Mucosa of stomach (tissue), 1 donor: ENCODE results near the gene SOX4.

Source experiments
- H3K27me3 ChIP-seq: one replicate; pipeline ENCODE4 v1.7.0; 2013; ENCODE audit warnings: mild to moderate bottlenecking, low read length; ENCODE audit not compliant: control insufficient read depth, insufficient read depth
- H3K36me3 ChIP-seq: one replicate; pipeline ENCODE4 v1.7.0; 2013; ENCODE audit warnings: low read length; ENCODE audit not compliant: control insufficient read depth, insufficient read depth
- H3K4me1 ChIP-seq: one replicate; pipeline ENCODE4 v1.7.0; 2013; ENCODE audit warnings: mild to moderate bottlenecking, low read length; ENCODE audit not compliant: control insufficient read depth, insufficient read depth
- H3K4me3 ChIP-seq: one replicate; pipeline ENCODE4 v1.7.0; 2013; ENCODE audit warnings: low read length
- H3K9ac ChIP-seq: one replicate; pipeline ENCODE4 v1.7.0; 2013; ENCODE audit warnings: mild to moderate bottlenecking, low read length, moderate library complexity
- H3K9me3 ChIP-seq: one replicate; pipeline ENCODE4 v1.7.0; 2013; ENCODE audit warnings: mild to moderate bottlenecking, low read length, moderate library complexity; ENCODE audit not compliant: control insufficient read depth
- donor health status: Pancreatic carcinoma.

Gene SOX4

DNA sequence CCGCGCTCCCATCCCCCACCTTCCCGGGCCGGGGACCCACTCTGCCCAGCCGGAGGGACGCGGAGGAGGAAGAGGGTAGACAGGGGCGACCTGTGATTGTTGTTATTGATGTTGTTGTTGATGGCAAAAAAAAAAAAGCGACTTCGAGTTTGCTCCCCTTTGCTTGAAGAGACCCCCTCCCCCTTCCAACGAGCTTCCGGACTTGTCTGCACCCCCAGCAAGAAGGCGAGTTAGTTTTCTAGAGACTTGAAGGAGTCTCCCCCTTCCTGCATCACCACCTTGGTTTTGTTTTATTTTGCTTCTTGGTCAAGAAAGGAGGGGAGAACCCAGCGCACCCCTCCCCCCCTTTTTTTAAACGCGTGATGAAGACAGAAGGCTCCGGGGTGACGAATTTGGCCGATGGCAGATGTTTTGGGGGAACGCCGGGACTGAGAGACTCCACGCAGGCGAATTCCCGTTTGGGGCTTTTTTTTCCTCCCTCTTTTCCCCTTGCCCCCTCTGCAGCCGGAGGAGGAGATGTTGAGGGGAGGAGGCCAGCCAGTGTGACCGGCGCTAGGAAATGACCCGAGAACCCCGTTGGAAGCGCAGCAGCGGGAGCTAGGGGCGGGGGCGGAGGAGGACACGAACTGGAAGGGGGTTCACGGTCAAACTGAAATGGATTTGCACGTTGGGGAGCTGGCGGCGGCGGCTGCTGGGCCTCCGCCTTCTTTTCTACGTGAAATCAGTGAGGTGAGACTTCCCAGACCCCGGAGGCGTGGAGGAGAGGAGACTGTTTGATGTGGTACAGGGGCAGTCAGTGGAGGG is 2.8 kb downstream of the SOX4 start:
- H3K4me1 ChIP-seq, result peaks cover 14% of the 10 kb centered on the region
- H3K27me3 ChIP-seq, result no peaks in the 10 kb centered on the region
- H3K36me3 ChIP-seq, result no peaks in the 10 kb centered on the region
- H3K9ac ChIP-seq, result peak overlapping the region; percentile 91
- no peaks in the 10 kb centered on the region for H3K9me3 ChIP-seq
- H3K4me3 ChIP-seq, result peak overlapping the region; percentile 86

DNA sequence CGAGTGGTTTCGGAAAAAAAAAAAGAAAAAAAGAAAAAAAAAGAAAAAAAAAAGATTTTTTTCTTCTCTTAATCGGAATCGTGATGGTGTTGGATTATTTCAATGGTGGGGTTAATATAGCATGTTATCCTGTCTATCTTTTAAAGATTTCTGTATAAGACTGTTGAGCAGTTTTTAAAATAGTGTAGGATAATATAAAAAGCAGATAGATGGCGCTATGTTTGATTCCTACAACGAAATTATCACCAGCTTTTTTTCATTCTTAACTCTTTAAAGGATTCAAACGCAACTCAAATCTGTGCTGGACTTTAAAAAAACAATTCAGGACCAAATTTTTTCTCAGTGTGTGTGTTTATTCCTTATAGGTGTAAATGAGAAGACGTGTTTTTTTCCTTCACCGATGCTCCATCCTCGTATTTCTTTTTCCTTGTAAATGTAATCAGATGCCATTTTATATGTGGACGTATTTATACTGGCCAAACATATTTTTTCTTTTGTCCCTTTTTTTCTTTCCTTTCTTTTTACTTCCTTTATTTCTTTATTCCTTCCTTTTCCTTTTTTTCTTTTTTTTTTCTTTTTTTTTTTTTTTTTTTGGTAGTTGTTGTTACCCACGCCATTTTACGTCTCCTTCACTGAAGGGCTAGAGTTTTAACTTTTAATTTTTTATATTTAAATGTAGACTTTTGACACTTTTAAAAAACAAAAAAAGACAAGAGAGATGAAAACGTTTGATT is 3.6 kb downstream of the SOX4 start:
- Histone ChIP-seq H3K27me3 (no peaks in the 10 kb centered on the region), H3K9ac (peak overlapping the region; percentile 91)

DNA sequence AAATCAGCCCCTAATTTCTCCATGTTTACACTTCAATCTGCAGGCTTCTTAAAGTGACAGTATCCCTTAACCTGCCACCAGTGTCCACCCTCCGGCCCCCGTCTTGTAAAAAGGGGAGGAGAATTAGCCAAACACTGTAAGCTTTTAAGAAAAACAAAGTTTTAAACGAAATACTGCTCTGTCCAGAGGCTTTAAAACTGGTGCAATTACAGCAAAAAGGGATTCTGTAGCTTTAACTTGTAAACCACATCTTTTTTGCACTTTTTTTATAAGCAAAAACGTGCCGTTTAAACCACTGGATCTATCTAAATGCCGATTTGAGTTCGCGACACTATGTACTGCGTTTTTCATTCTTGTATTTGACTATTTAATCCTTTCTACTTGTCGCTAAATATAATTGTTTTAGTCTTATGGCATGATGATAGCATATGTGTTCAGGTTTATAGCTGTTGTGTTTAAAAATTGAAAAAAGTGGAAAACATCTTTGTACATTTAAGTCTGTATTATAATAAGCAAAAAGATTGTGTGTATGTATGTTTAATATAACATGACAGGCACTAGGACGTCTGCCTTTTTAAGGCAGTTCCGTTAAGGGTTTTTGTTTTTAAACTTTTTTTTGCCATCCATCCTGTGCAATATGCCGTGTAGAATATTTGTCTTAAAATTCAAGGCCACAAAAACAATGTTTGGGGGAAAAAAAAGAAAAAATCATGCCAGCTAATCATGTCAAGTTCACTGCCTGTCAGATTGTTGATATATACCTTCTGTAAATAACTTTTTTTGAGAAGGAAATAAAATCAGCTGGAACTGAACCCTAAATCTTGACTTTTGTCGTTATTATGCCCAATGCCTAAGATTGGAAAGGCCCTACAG is 4.5 kb downstream of the SOX4 start:
- Histone ChIP-seq H3K36me3 (no peaks in the 10 kb centered on the region), H3K27me3 (no peaks in the 10 kb centered on the region), H3K9me3 (no peaks in the 10 kb centered on the region), H3K4me1 (peaks cover 14% of the 10 kb centered on the region), H3K9ac (peak overlapping the region; percentile 60), H3K4me3 (peak overlapping the region; percentile 37)

More for the DNA sequence above, 3.6 kb downstream of the SOX4 start:
- Histone ChIP-seq H3K9me3 (no peaks in the 10 kb centered on the region), H3K4me1 (peaks cover 14% of the 10 kb centered on the region), H3K36me3 (no peaks in the 10 kb centered on the region), H3K4me3 (peak overlapping the region; percentile 86)

DNA sequence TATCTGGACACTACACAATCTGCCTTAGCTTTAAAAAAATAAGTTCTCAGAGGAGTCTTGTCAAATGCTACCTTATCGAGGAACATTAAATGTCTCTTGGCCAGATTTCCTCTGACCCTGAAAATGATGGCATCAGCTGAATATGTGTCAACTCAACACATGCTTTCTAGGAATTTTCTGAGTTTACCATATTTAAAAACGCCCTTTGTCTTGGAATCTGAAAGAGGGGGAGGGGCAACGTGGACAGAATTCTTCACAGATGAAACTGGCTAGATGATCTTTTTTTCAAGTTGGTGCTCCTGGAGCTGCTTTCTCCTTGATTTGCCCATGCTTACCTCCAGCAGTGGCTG is 5.1 kb downstream of the SOX4 start:
- no peaks in the 10 kb centered on the region for H3K27me3 ChIP-seq
- no peaks in the 10 kb centered on the region for H3K36me3 ChIP-seq
- no peak overlapping the region for H3K4me3 ChIP-seq
- no peak overlapping the region for H3K9ac ChIP-seq
- peaks cover 14% of the 10 kb centered on the region for H3K4me1 ChIP-seq
- H3K9me3 ChIP-seq, result no peaks in the 10 kb centered on the region

DNA sequence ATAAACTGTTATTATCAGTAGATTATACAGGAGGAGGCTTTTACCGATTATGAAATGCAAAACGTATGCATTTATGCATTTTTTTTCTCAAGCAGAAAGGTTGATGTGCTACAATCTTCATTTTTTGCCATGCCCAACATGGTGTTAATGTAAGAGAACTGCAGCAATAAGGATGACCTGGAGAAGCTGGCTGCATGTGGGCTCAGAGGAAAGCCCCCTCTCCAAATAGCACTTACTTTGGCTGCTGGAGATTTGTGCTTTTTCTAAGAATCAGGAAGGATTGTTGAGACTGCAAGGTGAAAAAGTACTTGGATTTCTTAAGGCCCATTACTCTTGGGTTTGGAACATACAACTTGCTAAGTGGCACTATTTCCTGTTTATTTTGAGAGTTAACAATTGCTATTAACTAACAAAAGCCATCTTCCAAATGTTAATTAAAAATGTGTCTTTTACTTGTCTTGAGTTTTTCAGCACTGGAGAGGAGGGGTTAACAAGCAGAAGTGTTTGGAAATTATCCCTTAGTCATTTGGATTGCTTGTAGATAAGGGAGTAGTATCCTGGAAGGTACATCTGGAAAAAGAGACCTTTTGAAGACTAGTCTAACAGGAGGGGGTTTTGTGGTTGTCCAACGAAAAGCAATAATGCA is 5.6 kb downstream of the SOX4 start:
- no peak overlapping the region for H3K4me3 ChIP-seq
- no peaks in the 10 kb centered on the region for H3K27me3 ChIP-seq
- no peaks in the 10 kb centered on the region for H3K36me3 ChIP-seq
- no peaks in the 10 kb centered on the region for H3K9me3 ChIP-seq
- no peak overlapping the region for H3K9ac ChIP-seq
- H3K4me1 ChIP-seq, result peaks cover 14% of the 10 kb centered on the region

DNA sequence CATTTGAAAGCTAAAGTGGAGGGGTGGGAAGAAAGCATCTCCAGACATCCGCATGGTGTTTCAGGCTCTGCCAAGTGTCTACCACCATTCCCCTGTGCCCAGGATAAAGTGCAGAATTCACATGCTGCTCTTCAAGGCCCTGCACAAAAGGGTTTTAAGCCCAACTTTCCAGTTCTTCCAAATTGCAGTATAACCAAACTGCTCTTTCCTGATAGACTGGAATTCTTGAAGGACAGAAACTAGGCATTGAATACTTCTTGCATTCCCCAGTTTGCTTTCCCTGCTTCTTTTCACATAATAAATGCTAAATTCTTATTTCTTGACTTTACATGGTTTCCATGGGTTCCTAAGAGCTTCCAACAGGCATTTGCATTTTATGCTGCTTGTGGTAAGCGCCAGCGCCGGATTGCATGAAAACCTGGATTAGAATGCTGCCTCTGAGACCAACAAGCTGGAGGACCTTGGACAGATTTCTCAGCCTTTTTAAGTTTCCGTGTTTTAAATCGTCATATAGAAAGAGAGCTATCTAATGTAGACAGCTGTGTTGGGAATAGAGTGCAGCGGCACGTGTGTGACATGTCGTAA is 7.9 kb downstream of the SOX4 start:
- H3K9me3 ChIP-seq, result no peaks in the 10 kb centered on the region
- no peaks in the 10 kb centered on the region for H3K36me3 ChIP-seq
- H3K4me3 ChIP-seq, result no peak overlapping the region
- no peaks in the 10 kb centered on the region for H3K27me3 ChIP-seq
- H3K9ac ChIP-seq, result no peak overlapping the region
- peaks cover 14% of the 10 kb centered on the region for H3K4me1 ChIP-seq

DNA sequence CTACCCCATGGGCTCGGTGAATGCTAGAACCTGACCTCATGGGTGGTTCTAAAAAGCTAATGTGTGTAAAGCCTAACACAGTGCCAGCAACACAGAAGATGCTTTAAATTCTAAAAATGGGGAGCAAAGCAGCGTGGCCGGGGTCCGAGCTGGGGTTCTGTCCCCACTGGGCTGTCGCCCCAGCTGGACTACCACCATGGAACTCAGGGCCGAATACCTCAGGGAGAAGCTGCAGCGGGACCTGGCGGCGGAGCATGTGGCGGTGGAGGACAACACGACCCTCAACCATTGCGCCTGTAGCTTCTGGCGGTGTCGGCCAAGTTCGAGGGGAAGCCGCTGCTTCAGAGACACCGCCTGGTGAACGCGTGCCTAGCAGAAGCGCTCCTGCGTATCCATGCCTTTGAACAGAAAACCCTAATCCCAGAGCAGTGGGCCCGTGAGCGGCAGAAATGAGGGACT is 8.4 kb downstream of the SOX4 start:
- no peaks in the 10 kb centered on the region for H3K36me3 ChIP-seq
- H3K27me3 ChIP-seq, result no peaks in the 10 kb centered on the region
- H3K4me1 ChIP-seq, result peaks cover 14% of the 10 kb centered on the region
- no peak overlapping the region for H3K9ac ChIP-seq
- H3K4me3 ChIP-seq, result no peak overlapping the region
- H3K9me3 ChIP-seq, result no peaks in the 10 kb centered on the region

DNA sequence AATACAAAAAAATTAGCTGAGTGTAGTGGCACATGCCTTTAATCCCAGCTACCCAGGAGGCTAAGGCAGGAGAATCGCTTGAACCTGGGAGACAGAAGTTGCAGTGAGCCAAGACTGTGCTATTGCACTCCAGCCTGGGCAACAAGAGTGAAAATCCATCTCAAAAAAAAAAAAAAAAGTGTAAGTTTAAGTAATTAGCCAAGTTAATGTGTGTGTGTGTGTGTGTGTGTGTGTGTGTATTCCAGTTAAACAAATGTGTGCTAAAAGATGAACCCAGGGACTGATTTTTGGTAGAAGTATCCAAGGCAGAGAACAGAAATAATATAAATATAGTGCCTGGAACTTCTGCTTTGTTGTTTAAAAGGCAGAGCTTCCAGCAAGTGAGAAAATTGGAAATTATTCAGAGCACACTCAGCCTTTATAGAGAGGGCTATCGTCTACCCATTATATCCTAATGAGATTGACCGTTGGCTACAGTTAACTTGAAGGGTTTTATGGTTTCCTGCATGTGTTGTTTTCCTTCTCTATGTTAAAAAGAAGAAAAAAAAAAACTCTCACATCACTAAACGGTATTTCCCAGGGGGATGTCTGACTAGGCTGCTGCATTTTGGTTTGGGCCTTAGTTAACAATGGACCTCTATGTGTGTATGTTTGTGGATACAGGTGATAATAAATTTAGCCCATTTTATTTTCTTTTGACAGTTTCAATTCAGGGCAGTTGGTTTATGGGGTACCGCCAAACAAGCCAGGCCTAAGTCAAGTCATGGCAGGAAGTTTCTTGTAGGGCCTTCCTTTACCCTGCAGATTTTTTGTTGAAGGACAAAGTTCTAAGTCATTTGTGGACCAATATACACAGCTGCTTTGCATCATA is 9.8 kb downstream of the SOX4 start:
- Histone ChIP-seq H3K4me1 (peaks cover 6% of the 10 kb centered on the region), H3K4me3 (no peak overlapping the region), H3K9me3 (no peaks in the 10 kb centered on the region), H3K9ac (no peak overlapping the region), H3K27me3 (no peaks in the 10 kb centered on the region), H3K36me3 (no peaks in the 10 kb centered on the region)

DNA sequence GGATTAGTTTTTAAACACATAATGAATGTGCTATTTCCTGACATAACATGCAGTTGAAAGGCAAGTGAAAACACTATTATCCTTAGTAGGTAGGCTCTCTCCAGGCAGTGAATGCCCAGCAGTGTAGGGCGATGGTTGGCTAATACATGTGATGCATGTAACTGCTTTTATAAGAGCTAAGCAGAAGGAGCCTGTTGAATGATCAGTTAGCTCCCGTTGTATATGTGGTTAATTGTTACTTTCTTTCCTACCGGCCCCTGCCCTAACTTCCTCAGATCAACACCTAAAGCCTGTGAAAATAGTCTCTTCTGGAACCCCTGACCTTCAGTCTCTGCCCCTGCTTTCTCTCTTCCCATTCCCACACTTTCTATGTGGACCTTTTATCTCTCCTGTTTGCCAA is 10.5 kb downstream of the SOX4 start:
- Histone ChIP-seq H3K4me1 (no peaks in the 10 kb centered on the region), H3K9me3 (no peaks in the 10 kb centered on the region), H3K9ac (no peak overlapping the region), H3K36me3 (no peaks in the 10 kb centered on the region), H3K27me3 (no peaks in the 10 kb centered on the region), H3K4me3 (no peak overlapping the region)

DNA sequence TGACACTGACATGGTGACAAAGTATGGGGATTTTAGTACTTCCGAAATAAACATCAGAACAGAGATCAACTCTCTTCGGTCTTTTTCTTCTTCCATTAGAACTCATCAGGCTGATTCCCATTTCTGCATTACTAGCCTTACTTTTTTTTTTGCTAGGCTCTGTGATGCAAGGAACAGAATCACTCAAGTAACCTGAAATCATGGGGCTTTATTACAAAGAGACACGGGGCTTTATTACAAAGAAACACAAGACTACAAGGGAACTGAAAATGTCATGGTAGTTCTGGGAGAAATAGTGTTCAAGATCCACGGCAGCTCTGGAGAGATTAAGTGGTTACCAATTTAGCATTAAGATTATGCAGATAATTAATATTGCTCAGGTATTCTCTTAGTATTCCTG is 11.6 kb downstream of the SOX4 start:
- Histone ChIP-seq H3K4me3 (no peak overlapping the region), H3K9ac (no peak overlapping the region), H3K27me3 (no peaks in the 10 kb centered on the region), H3K4me1 (no peaks in the 10 kb centered on the region), H3K36me3 (no peaks in the 10 kb centered on the region), H3K9me3 (no peaks in the 10 kb centered on the region)

DNA sequence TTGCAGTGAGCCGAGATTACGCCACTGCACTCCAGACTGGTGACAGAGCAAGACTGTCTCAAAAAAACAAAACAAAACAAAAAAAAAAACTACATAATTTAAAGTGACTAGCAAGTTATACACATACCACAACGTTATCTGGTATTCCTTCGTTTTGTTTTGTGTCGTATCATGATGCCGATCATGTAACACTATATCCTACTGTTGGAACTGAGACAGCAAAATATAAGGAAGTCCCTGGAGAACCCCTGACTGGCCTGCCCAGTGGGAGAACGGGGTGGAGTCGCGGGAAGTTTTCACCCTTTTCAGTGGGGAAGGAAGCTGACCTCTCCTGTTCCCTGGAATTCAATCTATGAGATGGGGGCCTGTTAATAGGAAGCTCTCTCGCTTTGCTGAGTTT is 15.1 kb downstream of the SOX4 start:
- Histone ChIP-seq H3K4me3 (no peak overlapping the region), H3K9me3 (no peaks in the 10 kb centered on the region), H3K36me3 (no peaks in the 10 kb centered on the region), H3K9ac (no peak overlapping the region), H3K27me3 (no peaks in the 10 kb centered on the region), H3K4me1 (no peaks in the 10 kb centered on the region)
